Ovary (tissue), 9 donors: ENCODE results near the gene AGMO. TPM values are rescaled to one million over a fixed set of nuclear protein-coding genes. Genes with fewer than 3 reads are reported as not detected.

Source experiments
- DNase-seq, 5 donors: peaks; one replicate each; pipeline ENCODE4 v3.0.0-alpha.2; 2019 to 2020
- H3K27ac ChIP-seq, 2 donors: fragments of 200-600 bp; one replicate each; pipeline versions ENCODE4 v1.5.1 to v1.8.0; 2019 to 2022
- H3K27me3 ChIP-seq: fragments of 200-600 bp; one replicate; pipeline ENCODE4 v1.8.0; 2022
- H3K36me3 ChIP-seq: fragments of 200-600 bp; sonication (generic); one replicate; pipeline ENCODE4 v1.5.1; 2019
- H3K4me1 ChIP-seq: one replicate; pipeline ENCODE4 v1.8.1; 2013; ENCODE audit warnings: mild to moderate bottlenecking, moderate library complexity; ENCODE audit not compliant: insufficient read depth
- H3K4me3 ChIP-seq: fragments of 200-600 bp; sonication (generic); one replicate; pipeline ENCODE4 v1.5.1; 2017
- H3K9me3 ChIP-seq, 2 donors: fragments of 200-600 bp in 1 of 2; sonication (generic) in 1 of 2; one replicate each; pipeline versions ENCODE4 v1.5.1 to v1.8.1; 2013 to 2019; ENCODE audit warnings: mild to moderate bottlenecking in 1 of 2, moderate library complexity in 1 of 2
- EP300 ChIP-seq: sonication (generic); formaldehyde crosslinking; IDR thresholded peaks from one replicate; pipeline ENCODE4 v1.6.1; 2017; ENCODE audit warnings: antibody characterized with exemption
- POLR2A ChIP-seq: fragments of 450-650 bp; IDR thresholded peaks from one replicate; pipeline ENCODE4 v1.6.1; 2017; ENCODE audit warnings: antibody characterized with exemption, mild to moderate bottlenecking, moderate library complexity
- WGBS, 3 donors: extraction: QIAGEN DNeasy Blood & Tissue Kit in 1 of 3; methylation state at CpG; one replicate each; pipeline versions ENCODE4 v1.1.5 to v1.1.7; 2013 to 2017; 5-methylcytosine and 5-hydroxymethylcytosine counted together
- intact Hi-C, 4 donors: fragments of 100-400 bp; cut with DNase I; formaldehyde crosslinking; loops; one replicate each; pipeline versions ENCODE4 v1.11.0 to v1.15.1; 2022 to 2023
- polyA plus RNA-seq, 2 donors: library from polyadenylated mRNA; stranded (reverse); fragments of 200-250 nt in 1 of 2; fragments of 350-450 nt in 1 of 2; fragmentation: Illumina TruSeq in 1 of 2; extraction: RNeasy Lipid Tissue Mini Kit (QIAGEN cat#74804) in 1 of 2; gene quantifications; one replicate each; pipeline ENCODE4 v1.2.3, GENCODE V29; 2013 to 2014
- total RNA-seq, 7 donors: library from RNA; depleted of rRNA in 2 of 7; stranded (reverse); fragments of >200 nt in 2 of 7; fragmentation: NEBNext Ultra II Directional in 3 of 7; extraction: Animal tissue kit (Norgen Biotek cat#: 25700) in 3 of 7; gene quantifications; one replicate each; pipeline versions ENCODE4 v1.1.0 to v1.2.4, GENCODE V29; 2016 to 2023
- TF ChIP-seq, protein P1 (sequence below), 3 donors: fragments of 450-650 bp in 2 of 3; fragments of 200-600 bp in 1 of 3; IDR thresholded peaks; one replicate each; pipeline versions ENCODE4 v1.5.1 to v1.8.0; 2016 to 2022; ENCODE audit warnings: antibody characterized with exemption in 3 of 3, mild to moderate bottlenecking in 1 of 3
- donor health status: DM: no; HTN: no; CAD: no; lungs with moderate emphysema.
- donor health status: DM: no; HTN: no; CAD: no.
- donor health status: Bipolar disorder and iron deficiency.
- donor health status: DM: yes; HTN: yes; CAD: no.
- donor health status: DM: no; HTN: no; CAD: no.
- donor health status: DM: yes; HTN: yes; CAD: no.

The AGMO gene
- total and polyA plus RNA-seq, 9 donors: 0.15 to 0.44 (median 0.33) TPM; not detected in 4

DNA sequence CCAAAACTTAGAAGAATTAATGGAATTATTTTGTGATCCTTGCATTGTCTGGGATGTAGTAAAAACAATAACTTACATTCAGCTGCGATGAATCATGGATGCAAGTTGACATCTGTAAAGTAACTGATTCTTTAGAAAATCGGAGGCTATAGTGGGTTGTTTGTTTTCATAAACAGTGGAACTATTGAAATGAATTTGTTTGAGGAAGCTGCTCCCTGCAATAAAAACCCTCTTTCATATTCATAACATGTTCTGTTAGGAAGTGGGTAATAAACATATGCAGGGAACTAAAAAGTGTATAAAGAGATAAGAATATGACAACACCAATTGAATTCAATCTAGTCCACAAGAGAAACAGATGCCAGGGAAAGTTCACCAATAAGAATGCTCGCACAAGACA, 53.6 kb downstream of the AGMO start:
- H3K27ac ChIP-seq: no peak overlapping the region
- no peak for DNase-seq
- H3K27me3 ChIP-seq: no peaks in the 10 kb centered on the region
- TF ChIP-seq POLR2A: no peak
- TF ChIP-seq EP300: no peak
- TF ChIP-seq, protein P1, sequence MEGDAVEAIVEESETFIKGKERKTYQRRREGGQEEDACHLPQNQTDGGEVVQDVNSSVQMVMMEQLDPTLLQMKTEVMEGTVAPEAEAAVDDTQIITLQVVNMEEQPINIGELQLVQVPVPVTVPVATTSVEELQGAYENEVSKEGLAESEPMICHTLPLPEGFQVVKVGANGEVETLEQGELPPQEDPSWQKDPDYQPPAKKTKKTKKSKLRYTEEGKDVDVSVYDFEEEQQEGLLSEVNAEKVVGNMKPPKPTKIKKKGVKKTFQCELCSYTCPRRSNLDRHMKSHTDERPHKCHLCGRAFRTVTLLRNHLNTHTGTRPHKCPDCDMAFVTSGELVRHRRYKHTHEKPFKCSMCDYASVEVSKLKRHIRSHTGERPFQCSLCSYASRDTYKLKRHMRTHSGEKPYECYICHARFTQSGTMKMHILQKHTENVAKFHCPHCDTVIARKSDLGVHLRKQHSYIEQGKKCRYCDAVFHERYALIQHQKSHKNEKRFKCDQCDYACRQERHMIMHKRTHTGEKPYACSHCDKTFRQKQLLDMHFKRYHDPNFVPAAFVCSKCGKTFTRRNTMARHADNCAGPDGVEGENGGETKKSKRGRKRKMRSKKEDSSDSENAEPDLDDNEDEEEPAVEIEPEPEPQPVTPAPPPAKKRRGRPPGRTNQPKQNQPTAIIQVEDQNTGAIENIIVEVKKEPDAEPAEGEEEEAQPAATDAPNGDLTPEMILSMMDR (IDR thresholded peaks at IDR 0.05): no peak
- WGBS, 3 donors: 44 to 59% (median 53%) methylated on average over 3 of the region's 3 CpGs
- peaks cover 3% of the 10 kb centered on the region for H3K4me1 ChIP-seq
- H3K9me3 ChIP-seq: no peaks in the 10 kb centered on the region
- intact Hi-C loops: no loop called here
- no peaks in the 10 kb centered on the region for H3K36me3 ChIP-seq
- H3K4me3 ChIP-seq: no peak overlapping the region

DNA sequence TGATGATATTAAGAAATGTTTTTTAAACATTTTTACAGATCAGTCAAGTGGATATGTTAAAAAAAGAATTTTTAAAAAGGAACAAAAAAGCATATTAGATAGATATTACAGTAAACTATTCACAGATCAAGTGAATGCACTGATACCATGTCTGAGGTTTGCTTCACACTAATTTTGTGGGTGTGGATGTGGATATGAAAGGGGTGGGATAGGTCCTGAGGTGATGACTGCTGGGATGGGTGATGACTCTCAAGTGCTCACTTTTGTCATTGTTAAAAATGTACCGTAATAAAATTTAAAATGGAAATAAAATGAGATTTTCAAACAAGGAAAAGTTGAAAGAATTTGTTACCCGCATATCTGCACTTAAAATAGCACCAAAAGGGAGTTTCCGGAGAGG, 54.1 kb downstream of the AGMO start:
- Histone ChIP-seq H3K4me3 (no peak overlapping the region), H3K4me1 (peaks cover 3% of the 10 kb centered on the region), H3K36me3 (no peaks in the 10 kb centered on the region), H3K27me3 (no peaks in the 10 kb centered on the region), H3K27ac (no peak overlapping the region), H3K9me3 (no peaks in the 10 kb centered on the region)
- no peak for TF ChIP-seq EP300
- no peak for TF ChIP-seq POLR2A
- TF ChIP-seq, protein P1 (IDR thresholded peaks at IDR 0.05): no peak
- intact Hi-C loops: no loop called here
- no peak for DNase-seq
- WGBS, 3 donors: 14 to 29% (median 19%) methylated on average over 3 of the region's 3 CpGs

DNA sequence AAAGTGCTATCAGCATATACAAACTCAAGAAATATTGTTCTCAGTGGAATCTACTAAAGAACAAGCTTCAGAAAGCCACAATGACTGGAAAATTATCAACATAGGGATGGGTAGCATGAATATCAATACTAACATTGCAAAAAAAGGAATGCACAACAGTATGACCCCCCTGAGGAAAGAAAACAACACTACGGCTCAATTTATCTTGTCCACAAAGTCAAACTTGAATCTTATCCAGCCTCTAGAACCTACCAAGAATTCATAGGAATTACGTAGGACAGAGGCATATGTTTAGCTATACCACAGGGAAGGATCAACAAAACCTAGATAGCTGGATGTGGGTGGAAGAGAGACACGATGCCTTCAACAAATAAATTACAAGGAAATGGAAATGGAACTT, 54.6 kb downstream of the AGMO start:
- intact Hi-C loops: no loop called here
- no peaks in the 10 kb centered on the region for H3K36me3 ChIP-seq

DNA sequence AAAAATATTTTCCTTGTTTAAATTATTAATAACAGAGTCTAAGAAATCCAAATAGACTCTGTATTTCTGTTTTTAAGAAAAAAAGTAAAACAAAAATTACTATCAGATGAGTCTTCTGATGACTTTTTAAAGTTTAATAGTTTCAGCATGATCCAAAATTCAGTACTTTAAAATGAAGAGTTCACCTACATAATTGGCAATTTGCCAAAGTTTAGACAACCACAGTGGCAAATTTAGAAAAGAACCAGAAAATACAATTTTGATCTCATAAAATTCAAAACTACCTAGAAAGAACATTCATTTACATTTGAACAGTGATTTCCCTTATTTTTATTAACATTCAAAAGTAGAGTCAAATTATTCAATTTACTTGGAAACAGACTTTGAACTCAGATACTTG, 56.1 kb downstream of the AGMO start:
- Histone ChIP-seq H3K27ac (no peak overlapping the region), H3K27me3 (no peaks in the 10 kb centered on the region), H3K9me3 (no peaks in the 10 kb centered on the region), H3K4me3 (no peak overlapping the region), H3K4me1 (peaks cover 3% of the 10 kb centered on the region), H3K36me3 (no peaks in the 10 kb centered on the region)
- TF ChIP-seq, protein P1 (IDR thresholded peaks at IDR 0.05): no peak
- TF ChIP-seq EP300 (no peak), POLR2A (no peak)
- intact Hi-C loops: no loop called here
- no peak for DNase-seq

More for the DNA sequence above, 54.6 kb downstream of the AGMO start:
- no peak for DNase-seq
- 11 to 38% (median 20%) methylated on average over 3 of the region's 3 CpGs for WGBS, 3 donors
- Histone ChIP-seq H3K27me3 (no peaks in the 10 kb centered on the region), H3K9me3 (no peaks in the 10 kb centered on the region), H3K27ac (no peak overlapping the region), H3K4me3 (no peak overlapping the region), H3K4me1 (peaks cover 3% of the 10 kb centered on the region)
- no peak for TF ChIP-seq EP300
- TF ChIP-seq, protein P1 (IDR thresholded peaks at IDR 0.05): no peak
- no peak for TF ChIP-seq POLR2A

DNA sequence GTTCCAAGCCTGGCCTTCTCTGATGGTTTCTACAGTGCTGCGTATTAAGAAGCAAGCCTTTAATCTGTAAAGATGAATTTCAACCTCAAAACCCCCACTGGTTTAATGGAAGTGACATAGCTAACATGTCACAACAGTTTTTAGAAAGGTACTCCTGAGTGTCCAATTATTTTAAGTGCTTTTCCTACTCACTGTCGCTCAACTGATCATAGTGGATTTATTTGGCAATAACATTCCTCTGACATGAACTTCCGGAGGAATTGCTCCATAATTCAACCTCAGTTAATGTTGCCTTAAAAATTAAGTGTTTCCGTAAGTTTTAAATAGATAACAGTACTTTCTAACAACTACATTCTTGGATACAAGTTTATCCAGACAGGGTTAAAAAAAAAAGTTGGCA, 57.5 kb downstream of the AGMO start:
- TF ChIP-seq POLR2A (no peak), EP300 (no peak)
- TF ChIP-seq, protein P1 (IDR thresholded peaks at IDR 0.05): no peak
- Histone ChIP-seq H3K4me1 (peaks cover 3% of the 10 kb centered on the region), H3K4me3 (no peak overlapping the region), H3K9me3 (no peaks in the 10 kb centered on the region), H3K27me3 (no peaks in the 10 kb centered on the region), H3K27ac (no peak overlapping the region), H3K36me3 (no peaks in the 10 kb centered on the region)
- 87 to 88% (median 87%) methylated on average over 4 of the region's 4 CpGs for WGBS, 3 donors
- DNase-seq: no peak
- intact Hi-C loops: no loop called here
